Vagina (tissue), 2 donors: ENCODE results near the gene GID4. TPM values are rescaled to one million over a fixed set of nuclear protein-coding genes. Genes with fewer than 3 reads are reported as not detected.
"Not testable (repeated sequence)": the region's sequence is repeated elsewhere in the genome, so short reads cannot be mapped to it uniquely, and the experiment has no call there.

Source experiments
- DNase-seq, 2 donors: peaks; one replicate each; pipeline ENCODE4 v3.0.0-alpha.2; 2017; ENCODE audit errors: extremely low spot score in 2 of 2
- H3K27ac ChIP-seq: fragments of 200-600 bp; sonication (generic); one replicate; pipeline ENCODE4 v1.5.1; 2019
- H3K27me3 ChIP-seq: fragments of 200-600 bp; sonication (generic); one replicate; pipeline ENCODE4 v1.5.1; 2019
- H3K36me3 ChIP-seq, 2 donors: fragments of 200-600 bp; sonication (generic); one replicate each; pipeline ENCODE4 v1.5.1; 2017 to 2019
- H3K4me1 ChIP-seq: fragments of 200-600 bp; sonication (generic); one replicate; pipeline ENCODE4 v1.5.1; 2019
- H3K4me3 ChIP-seq, 2 donors: fragments of 200-600 bp; sonication (generic); 1 replicate in 1 of 2; 2 replicates in 1 of 2; pipeline ENCODE4 v1.5.1; 2016 to 2019
- H3K9me3 ChIP-seq: fragments of 200-600 bp; sonication (generic); one replicate; pipeline ENCODE4 v1.5.1; 2019
- CTCF ChIP-seq, 3 experiments: fragments of 450-650 bp in 2 of 3; fragments of 200-600 bp in 1 of 3; sonication (generic) in 1 of 3; IDR thresholded peaks; one replicate each; pipeline ENCODE4 v1.5.1; 2017 to 2019; ENCODE audit warnings: antibody characterized with exemption in 3 of 3, mild to moderate bottlenecking in 2 of 3, moderate library complexity in 2 of 3
- POLR2A ChIP-seq, 2 donors: fragments of 450-650 bp; IDR thresholded peaks; one replicate each; pipeline ENCODE4 v1.6.1; 2017; ENCODE audit warnings: antibody characterized with exemption in 2 of 2, mild to moderate bottlenecking in 2 of 2, moderate library complexity in 2 of 2
- POLR2AphosphoS5 ChIP-seq, 2 donors: sonication (generic); formaldehyde crosslinking; IDR thresholded peaks; one replicate each; pipeline ENCODE4 v1.9.0; 2017; ENCODE audit warnings: antibody characterized with exemption in 2 of 2, mild to moderate bottlenecking in 2 of 2, low read depth in 1 of 2; ENCODE audit not compliant: insufficient read depth in 1 of 2
- intact Hi-C: fragments of 100-400 bp; cut with DNase I; formaldehyde crosslinking; loops from one replicate; pipeline ENCODE4 v1.15.1; 2023
- total RNA-seq: library from RNA; depleted of rRNA; stranded (reverse); fragments of >200 nt; gene quantifications from one replicate; pipeline ENCODE4 v1.2.3, GENCODE V29; 2016

Gene GID4
- total RNA-seq, 1 donor from 2014 or later = 11.3 TPM

- H3K4me1 ChIP-seq = peaks cover 8% of the 10 kb centered on the region
- TF ChIP-seq CTCF (IDR thresholded peaks at IDR 0.05) (no peak), POLR2A (IDR thresholded peaks at IDR 0.05) (no peak), POLR2AphosphoS5 (IDR thresholded peaks at IDR 0.05; ENCODE audit: insufficient read depth in 1 of 2, low read depth in 1 of 2) (no peak)
- no peaks in the 10 kb centered on the region for H3K9me3 ChIP-seq
- no peak for DNase-seq
- H3K27me3 ChIP-seq = no peaks in the 10 kb centered on the region
- H3K36me3 ChIP-seq = no peaks in the 10 kb centered on the region
- intact Hi-C loops = no loop called here
- no peak overlapping the region for H3K27ac ChIP-seq
- H3K4me3 ChIP-seq = no peak overlapping the region
These were observed 44.7 kb upstream of the GID4 start for GRCh38 chr17:17994271-17995069.

GRCh38 chr17:17995887-17996286, 43.3 kb upstream of the GID4 start:
- H3K9me3 ChIP-seq, intact Hi-C loops, DNase-seq, H3K27me3 ChIP-seq, H3K4me1 ChIP-seq, H3K4me3 ChIP-seq, H3K36me3 ChIP-seq, H3K27ac ChIP-seq: not testable (repeated sequence)

DNA sequence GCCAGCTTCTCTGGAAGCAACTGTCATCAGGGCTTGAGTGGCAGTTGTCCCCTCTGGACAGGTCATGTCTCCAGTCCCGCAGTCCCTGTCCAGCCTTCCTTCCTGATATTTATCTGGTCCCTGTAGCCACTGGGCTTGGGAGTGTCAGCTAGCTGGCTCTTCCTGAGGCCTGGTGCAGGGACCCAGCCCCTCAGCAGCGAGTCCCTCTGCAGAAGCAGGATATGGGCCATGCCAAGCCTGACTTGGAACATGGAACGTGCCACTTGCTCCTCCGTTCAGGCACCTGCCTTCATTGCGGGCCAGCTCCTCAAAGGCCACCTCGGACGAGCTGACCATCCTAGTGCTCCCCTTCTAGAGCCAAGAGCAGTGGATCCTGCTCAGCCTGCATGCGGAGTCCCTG, 40.3 kb upstream of the GID4 start:
- no peak for TF ChIP-seq CTCF (IDR thresholded peaks at IDR 0.05)
- TF ChIP-seq POLR2A (IDR thresholded peaks at IDR 0.05) = no peak
- TF ChIP-seq POLR2AphosphoS5 (IDR thresholded peaks at IDR 0.05; ENCODE audit: insufficient read depth in 1 of 2, low read depth in 1 of 2) = no peak
- no peak for DNase-seq
- H3K4me1 ChIP-seq = peaks cover 8% of the 10 kb centered on the region
- no peak overlapping the region for H3K4me3 ChIP-seq
- intact Hi-C loops = no loop called here
- no peaks in the 10 kb centered on the region for H3K9me3 ChIP-seq
- H3K36me3 ChIP-seq = no peaks in the 10 kb centered on the region
- H3K27me3 ChIP-seq = no peaks in the 10 kb centered on the region
- H3K27ac ChIP-seq = no peak overlapping the region

GRCh38 chr17:17999364-18000029, 39.7 kb upstream of the GID4 start:
- DNase-seq = no peak
- H3K27me3 ChIP-seq = no peaks in the 10 kb centered on the region
- intact Hi-C loops = no loop called here

DNA sequence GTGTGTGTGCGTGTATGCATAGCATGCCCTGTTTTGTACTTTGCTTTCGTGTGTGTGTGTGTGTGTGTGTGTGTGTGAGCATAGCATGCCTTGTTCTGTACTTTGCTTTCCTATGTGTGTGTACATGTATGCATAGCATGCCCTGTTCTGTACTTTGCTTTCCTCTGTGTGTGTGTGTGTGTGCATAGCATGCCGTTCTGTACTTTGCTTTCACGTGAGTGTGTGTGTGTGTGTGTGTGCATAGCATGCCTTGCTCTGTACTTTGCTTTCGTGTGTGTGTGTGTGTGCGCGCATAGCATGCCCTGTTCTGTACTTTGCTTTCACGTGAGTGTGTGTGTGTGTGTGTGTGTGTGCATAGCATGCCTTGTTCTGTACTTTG, 39.2 kb upstream of the GID4 start:
- Histone ChIP-seq H3K9me3 (no peaks in the 10 kb centered on the region), H3K4me1 (no peaks in the 10 kb centered on the region), H3K36me3 (no peaks in the 10 kb centered on the region), H3K27ac (no peak overlapping the region), H3K27me3 (no peaks in the 10 kb centered on the region), H3K4me3 (no peak overlapping the region)
- no peak for DNase-seq
- intact Hi-C loops = no loop called here
- TF ChIP-seq CTCF (IDR thresholded peaks at IDR 0.05) (no peak), POLR2AphosphoS5 (IDR thresholded peaks at IDR 0.05; ENCODE audit: insufficient read depth in 1 of 2, low read depth in 1 of 2) (no peak), POLR2A (IDR thresholded peaks at IDR 0.05) (no peak)

More at GRCh38 chr17:17999364-18000029, 39.7 kb upstream of the GID4 start:
- H3K9me3 ChIP-seq = no peaks in the 10 kb centered on the region
- no peak overlapping the region for H3K4me3 ChIP-seq
- TF ChIP-seq POLR2AphosphoS5 (IDR thresholded peaks at IDR 0.05; ENCODE audit: insufficient read depth in 1 of 2, low read depth in 1 of 2) (no peak), POLR2A (IDR thresholded peaks at IDR 0.05) (no peak), CTCF (IDR thresholded peaks at IDR 0.05) (no peak)
- H3K27ac ChIP-seq = no peak overlapping the region
- no peaks in the 10 kb centered on the region for H3K36me3 ChIP-seq
- H3K4me1 ChIP-seq = peaks cover 4% of the 10 kb centered on the region
